Measurements from ENCODE around the gene BRD7. TPM values are rescaled to one million over a fixed set of nuclear protein-coding genes. Genes with fewer than 3 reads are reported as not detected.

The BRD7 gene
- total RNA-seq, 1 donor from 2014 or later, result 80.8 TPM

DNA sequence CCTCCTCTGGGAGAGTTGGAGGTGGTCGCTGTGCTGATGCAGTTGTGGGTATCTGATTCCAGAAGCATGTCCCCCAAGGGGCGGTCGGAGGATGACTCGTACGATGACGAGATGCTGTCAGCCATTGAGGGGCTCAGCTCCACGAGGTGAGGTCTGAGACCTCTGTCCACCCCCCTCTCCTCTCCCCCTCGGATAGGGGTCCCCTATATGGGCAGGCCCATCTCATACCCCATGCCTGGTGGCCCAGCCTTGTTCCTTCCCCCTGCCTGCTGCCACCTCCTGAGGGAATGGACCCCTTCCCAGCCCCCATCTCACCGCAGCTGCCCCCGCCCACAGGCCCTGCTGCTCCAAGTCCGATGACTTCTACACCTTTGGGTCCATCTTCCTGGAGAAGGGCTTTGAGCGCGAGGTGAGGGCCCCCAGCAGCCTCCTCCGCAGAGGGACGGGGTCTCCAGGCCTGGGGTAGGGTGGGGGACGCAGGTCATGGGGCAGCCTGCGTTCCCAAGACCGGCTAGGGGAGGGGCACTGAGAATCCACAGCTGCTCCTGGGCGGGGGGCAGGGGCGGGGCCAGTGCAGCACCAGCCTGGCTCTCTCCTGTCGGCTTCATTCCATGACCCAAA lies 63.2 kb downstream of the BRD7 start:
- H3K27me3 Mint-ChIP-seq (ENCODE audit: unreplicated experiment), result peaks cover 4% of the 10 kb centered on the region
- no peak overlapping the region for H3K4me3 Mint-ChIP-seq (ENCODE audit: unreplicated experiment)
- no peaks in the 10 kb centered on the region for H3K36me3 Mint-ChIP-seq (ENCODE audit: unreplicated experiment)
- H3K27ac Mint-ChIP-seq (ENCODE audit: unreplicated experiment), result no peak overlapping the region
- TF ChIP-seq, protein P1, sequence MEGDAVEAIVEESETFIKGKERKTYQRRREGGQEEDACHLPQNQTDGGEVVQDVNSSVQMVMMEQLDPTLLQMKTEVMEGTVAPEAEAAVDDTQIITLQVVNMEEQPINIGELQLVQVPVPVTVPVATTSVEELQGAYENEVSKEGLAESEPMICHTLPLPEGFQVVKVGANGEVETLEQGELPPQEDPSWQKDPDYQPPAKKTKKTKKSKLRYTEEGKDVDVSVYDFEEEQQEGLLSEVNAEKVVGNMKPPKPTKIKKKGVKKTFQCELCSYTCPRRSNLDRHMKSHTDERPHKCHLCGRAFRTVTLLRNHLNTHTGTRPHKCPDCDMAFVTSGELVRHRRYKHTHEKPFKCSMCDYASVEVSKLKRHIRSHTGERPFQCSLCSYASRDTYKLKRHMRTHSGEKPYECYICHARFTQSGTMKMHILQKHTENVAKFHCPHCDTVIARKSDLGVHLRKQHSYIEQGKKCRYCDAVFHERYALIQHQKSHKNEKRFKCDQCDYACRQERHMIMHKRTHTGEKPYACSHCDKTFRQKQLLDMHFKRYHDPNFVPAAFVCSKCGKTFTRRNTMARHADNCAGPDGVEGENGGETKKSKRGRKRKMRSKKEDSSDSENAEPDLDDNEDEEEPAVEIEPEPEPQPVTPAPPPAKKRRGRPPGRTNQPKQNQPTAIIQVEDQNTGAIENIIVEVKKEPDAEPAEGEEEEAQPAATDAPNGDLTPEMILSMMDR (IDR thresholded peaks at IDR 0.05; ENCODE audit: partially characterized antibody, unreplicated experiment), result no peak
- peaks cover 9% of the 10 kb centered on the region for H3K4me1 Mint-ChIP-seq (ENCODE audit: low read depth, unreplicated experiment)
- H3K9me3 Mint-ChIP-seq (ENCODE audit: unreplicated experiment), result peaks cover 9% of the 10 kb centered on the region
- DNase-seq, result no peak

DNA sequence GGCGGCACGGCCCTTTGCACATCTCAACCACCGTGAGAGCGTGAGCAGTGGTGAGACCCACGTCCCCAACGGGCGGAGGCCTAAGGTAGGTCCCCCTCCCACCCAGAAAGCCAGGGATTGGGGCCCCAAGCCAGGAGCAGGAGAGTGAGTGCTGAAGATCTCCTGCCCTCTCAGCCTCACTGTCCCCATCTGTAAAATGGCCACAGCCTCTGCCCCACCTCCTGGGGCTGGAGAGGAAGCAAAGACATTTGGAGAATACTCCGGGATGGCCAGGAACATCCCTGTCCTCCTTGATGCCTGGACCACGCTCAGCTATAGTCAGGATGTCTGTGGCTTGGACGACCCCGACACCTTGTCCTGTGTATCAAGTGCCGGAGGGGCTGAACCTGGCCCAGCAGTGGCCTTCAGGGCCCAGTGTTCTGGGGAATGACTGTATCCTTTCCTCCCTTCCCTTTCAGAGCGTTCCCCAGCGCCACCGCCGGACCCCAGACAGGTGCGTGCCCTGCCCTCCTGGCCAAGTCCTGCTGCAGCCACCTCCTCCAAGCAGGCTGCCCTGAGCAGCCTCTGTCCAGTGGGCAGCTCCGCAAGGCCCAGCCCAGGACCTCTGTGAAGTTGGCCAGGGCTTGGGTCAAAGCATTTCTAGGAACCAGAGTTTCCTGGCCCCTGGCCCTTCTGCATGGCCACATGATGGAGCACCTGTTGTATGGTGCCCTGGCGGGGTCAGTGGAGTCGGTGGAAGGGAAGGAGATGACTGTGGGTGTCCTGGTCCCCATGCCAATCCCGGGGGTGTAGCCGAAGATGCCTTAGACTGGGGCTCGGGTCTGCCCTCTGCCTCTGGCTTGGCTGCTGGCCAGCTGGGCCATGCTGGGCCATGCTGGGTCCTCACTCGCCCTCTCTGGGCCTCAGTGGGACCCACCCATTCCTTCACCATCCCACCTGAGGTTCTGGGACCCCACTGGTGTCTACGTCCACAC lies 64.0 kb downstream of the BRD7 start:
- no peak overlapping the region for H3K4me3 Mint-ChIP-seq (ENCODE audit: unreplicated experiment)
- no peaks in the 10 kb centered on the region for H3K27me3 Mint-ChIP-seq (ENCODE audit: unreplicated experiment)
- TF ChIP-seq, protein P1 (IDR thresholded peaks at IDR 0.05; ENCODE audit: partially characterized antibody, unreplicated experiment), result no peak
- H3K4me1 Mint-ChIP-seq (ENCODE audit: low read depth, unreplicated experiment), result peaks cover 2% of the 10 kb centered on the region
- H3K36me3 Mint-ChIP-seq (ENCODE audit: unreplicated experiment), result no peaks in the 10 kb centered on the region
- no peak for DNase-seq
- peaks cover 4% of the 10 kb centered on the region for H3K9me3 Mint-ChIP-seq (ENCODE audit: unreplicated experiment)
- H3K27ac Mint-ChIP-seq (ENCODE audit: unreplicated experiment), result no peak overlapping the region

DNA sequence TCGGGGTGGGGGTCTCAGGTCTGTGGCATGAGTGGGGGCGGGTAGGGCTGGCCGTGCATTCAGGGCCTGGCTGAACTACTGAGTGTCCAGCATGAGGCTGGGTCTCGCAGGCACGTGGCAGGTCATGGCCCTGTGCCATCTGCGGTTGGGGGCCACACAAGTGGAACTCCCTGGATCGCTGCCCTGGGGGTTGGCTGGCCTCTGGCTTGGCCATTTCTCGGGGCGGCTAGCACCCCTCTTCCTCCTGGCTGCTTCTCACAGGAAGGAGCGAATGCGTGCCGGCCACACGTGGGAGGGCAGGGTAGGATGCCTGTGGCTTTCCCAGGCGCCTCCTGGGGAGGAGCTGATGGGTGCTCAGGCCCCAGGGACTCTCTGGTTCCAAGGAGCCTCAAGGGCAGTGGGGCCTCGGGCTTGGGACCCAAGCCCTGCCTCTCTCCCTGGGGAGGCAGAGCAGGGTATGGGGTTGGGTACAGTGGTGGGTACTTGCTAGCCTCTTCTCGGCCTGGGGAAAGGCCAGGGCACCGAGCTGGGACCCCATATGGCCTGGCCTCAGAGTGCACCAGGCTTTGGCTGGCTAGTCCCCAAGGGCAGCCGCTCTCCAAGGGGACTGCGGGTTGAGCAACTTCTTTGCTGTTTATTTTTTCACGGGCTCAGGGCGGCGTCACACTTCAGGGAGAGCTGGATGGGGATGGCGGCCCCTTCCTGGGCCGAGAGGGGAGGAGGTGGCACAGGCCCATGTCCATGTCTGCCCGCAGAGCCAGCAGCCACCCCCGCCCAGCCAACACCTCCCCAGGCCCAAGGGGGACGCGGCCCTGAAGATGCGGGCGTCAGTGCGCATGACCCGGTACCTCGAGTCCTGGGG lies 65.0 kb downstream of the BRD7 start:
- H3K27ac Mint-ChIP-seq (ENCODE audit: unreplicated experiment), result no peak overlapping the region

DNA sequence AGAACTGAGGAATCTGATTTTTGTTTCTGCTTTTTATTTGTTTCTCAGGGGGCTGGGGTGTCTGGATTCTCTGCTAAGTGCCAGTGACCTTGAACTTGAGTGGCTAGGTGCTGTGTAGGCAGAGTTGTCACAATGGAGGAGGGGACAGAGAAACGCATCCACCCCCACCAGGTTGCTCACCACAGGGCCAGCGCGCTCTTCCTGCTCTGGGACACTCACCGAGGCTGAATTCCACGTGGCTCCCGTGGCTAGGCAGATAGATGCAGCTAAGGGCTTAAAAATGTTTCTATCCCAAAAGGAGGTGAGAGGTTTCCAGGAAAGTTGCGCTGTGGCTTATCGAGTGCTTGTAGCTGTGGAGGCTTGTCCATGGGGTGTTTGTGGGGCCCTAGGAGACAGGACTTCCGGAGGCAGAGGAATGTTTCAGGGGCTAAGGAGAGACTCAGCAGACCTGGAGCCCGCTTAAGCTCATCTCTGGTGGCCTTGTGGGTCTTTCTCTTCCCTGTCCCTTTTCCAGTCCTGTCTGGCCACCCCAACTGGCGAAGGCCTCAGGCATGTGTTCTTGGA lies 65.7 kb downstream of the BRD7 start:
- no peaks in the 10 kb centered on the region for H3K36me3 Mint-ChIP-seq (ENCODE audit: unreplicated experiment)
- H3K9me3 Mint-ChIP-seq (ENCODE audit: unreplicated experiment), result peaks cover 6% of the 10 kb centered on the region
- peaks cover 4% of the 10 kb centered on the region for H3K4me1 Mint-ChIP-seq (ENCODE audit: low read depth, unreplicated experiment)
- no peak for DNase-seq
- H3K27ac Mint-ChIP-seq (ENCODE audit: unreplicated experiment), result no peak overlapping the region
- TF ChIP-seq, protein P1 (IDR thresholded peaks at IDR 0.05; ENCODE audit: partially characterized antibody, unreplicated experiment), result no peak
- no peak overlapping the region for H3K4me3 Mint-ChIP-seq (ENCODE audit: unreplicated experiment)
- H3K27me3 Mint-ChIP-seq (ENCODE audit: unreplicated experiment), result peaks cover under 1% of the 10 kb centered on the region

More for the DNA sequence above, 65.0 kb downstream of the BRD7 start:
- Mint-ChIP-seq H3K36me3 (ENCODE audit: unreplicated experiment) (no peaks in the 10 kb centered on the region), H3K4me1 (ENCODE audit: low read depth, unreplicated experiment) (no peaks in the 10 kb centered on the region), H3K4me3 (ENCODE audit: unreplicated experiment) (no peak overlapping the region), H3K27me3 (ENCODE audit: unreplicated experiment) (no peaks in the 10 kb centered on the region), H3K9me3 (ENCODE audit: unreplicated experiment) (peaks cover 4% of the 10 kb centered on the region)
- DNase-seq, result no peak
- TF ChIP-seq, protein P1 (IDR thresholded peaks at IDR 0.05; ENCODE audit: partially characterized antibody, unreplicated experiment), result no peak

Data from glutamatergic neuron (in vitro differentiated cells).